PC-3 (cell line): ENCODE measurements around the gene TCEAL9.

Experiments used
- EZH2 ChIP-seq: fragments of 300-600 bp; sonication (generic); IDR thresholded peaks from one replicate; pipeline ENCODE4 v1.6.1; 2017; ENCODE audit warnings: antibody characterized with exemption, mild to moderate bottlenecking, low read length; ENCODE audit not compliant: unreplicated experiment
- EZH2phosphoT487 ChIP-seq: fragments of 300-600 bp; sonication (generic); IDR thresholded peaks from 2 replicates; pipeline ENCODE4 v1.6.1; 2018; ENCODE audit warnings: mild to moderate bottlenecking, antibody characterized with exemption, low read length, borderline replicate concordance
- TF ChIP-seq, protein P1 (sequence below): fragments of 300-600 bp; sonication (generic); conservative IDR thresholded peaks from 2 replicates; pipeline ENCODE4 v1.5.1; 2017; ENCODE audit warnings: antibody characterized with exemption, low read depth, mild to moderate bottlenecking, low read length

DNA sequence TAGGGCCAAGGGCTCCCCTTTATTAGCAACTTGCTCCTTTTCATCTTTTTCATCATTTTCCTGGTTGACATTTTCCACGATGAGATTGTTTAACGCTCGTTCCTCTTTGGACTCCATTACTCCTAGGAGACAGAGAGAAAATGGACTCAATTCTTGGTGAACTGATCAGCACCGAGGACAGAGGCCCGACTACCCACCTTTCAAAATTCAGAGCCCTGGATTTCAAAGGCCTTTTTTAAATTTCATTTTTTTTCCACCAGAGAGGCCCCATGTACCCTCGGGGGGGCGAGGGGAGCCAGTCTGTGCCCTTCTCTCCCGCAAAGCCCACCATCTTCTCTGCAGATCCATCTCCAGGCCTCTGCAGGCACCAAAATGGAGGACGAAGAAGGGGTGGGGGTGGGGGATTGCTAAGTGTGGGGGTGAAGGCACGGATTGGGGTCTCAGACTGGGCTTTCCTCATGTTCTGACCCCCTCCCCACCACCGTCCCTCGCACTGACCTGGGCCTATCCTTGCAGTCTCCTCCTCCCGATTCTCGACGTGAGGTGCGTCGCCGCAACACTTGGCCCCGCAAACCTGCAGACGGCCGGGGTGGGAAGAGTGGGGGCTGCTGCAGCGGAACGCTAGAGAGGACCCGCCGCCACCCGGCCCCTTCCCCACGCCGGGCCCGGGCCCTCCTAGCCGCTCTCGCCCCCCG is 46.3 kb upstream of the TCEAL9 start:
- TF ChIP-seq, protein P1, sequence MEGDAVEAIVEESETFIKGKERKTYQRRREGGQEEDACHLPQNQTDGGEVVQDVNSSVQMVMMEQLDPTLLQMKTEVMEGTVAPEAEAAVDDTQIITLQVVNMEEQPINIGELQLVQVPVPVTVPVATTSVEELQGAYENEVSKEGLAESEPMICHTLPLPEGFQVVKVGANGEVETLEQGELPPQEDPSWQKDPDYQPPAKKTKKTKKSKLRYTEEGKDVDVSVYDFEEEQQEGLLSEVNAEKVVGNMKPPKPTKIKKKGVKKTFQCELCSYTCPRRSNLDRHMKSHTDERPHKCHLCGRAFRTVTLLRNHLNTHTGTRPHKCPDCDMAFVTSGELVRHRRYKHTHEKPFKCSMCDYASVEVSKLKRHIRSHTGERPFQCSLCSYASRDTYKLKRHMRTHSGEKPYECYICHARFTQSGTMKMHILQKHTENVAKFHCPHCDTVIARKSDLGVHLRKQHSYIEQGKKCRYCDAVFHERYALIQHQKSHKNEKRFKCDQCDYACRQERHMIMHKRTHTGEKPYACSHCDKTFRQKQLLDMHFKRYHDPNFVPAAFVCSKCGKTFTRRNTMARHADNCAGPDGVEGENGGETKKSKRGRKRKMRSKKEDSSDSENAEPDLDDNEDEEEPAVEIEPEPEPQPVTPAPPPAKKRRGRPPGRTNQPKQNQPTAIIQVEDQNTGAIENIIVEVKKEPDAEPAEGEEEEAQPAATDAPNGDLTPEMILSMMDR: no peak
- TF ChIP-seq EZH2: no peak
- no peak for TF ChIP-seq EZH2phosphoT487
